ENCODE measurements around the gene AOX1.
"Not testable (repeated sequence)": the region's sequence is repeated elsewhere in the genome, so short reads cannot be mapped to it uniquely, and the experiment has no call there.

The AOX1 gene

GRCh38 chr2:200631287-200631686, 45.5 kb downstream of the AOX1 start:
- no peak for DNase-seq

GRCh38 chr2:200634231-200634964, 48.6 kb downstream of the AOX1 start:
- DNase-seq = no peak

GRCh38 chr2:200635251-200635650, 49.4 kb downstream of the AOX1 start:
- peak; percentile 4 for DNase-seq

GRCh38 chr2:200637901-200638300, 52.1 kb downstream of the AOX1 start:
- no peak for DNase-seq

GRCh38 chr2:200640176-200640575, 54.4 kb downstream of the AOX1 start:
- no peak for DNase-seq

- no peak for DNase-seq
These were observed 55.1 kb downstream of the AOX1 start for GRCh38 chr2:200640901-200641300.

GRCh38 chr2:200648518-200649281, 62.9 kb downstream of the AOX1 start:
- not testable (repeated sequence) for DNase-seq

GRCh38 chr2:200649724-200650123, 63.9 kb downstream of the AOX1 start:
- no peak for DNase-seq

GRCh38 chr2:200650195-200650594, 64.4 kb downstream of the AOX1 start:
- DNase-seq = no peak

GRCh38 chr2:200652158-200652557, 66.3 kb downstream of the AOX1 start:
- no peak for DNase-seq

GRCh38 chr2:200653021-200653420, 67.2 kb downstream of the AOX1 start:
- DNase-seq = no peak

GRCh38 chr2:200654823-200655222, 69.0 kb downstream of the AOX1 start:
- DNase-seq = no peak

GRCh38 chr2:200655918-200656580, 70.2 kb downstream of the AOX1 start:
- DNase-seq = no peak

- no peak for DNase-seq
These were observed 72.6 kb downstream of the AOX1 start for GRCh38 chr2:200658278-200658864.

- DNase-seq = no peak
These were observed 73.6 kb downstream of the AOX1 start for GRCh38 chr2:200659410-200659809.

GRCh38 chr2:200661477-200661876, 75.7 kb downstream of the AOX1 start:
- DNase-seq = no peak

GRCh38 chr2:200662727-200663126, 76.9 kb downstream of the AOX1 start:
- no peak for DNase-seq

- no peak for DNase-seq
These were observed 79.1 kb downstream of the AOX1 start for GRCh38 chr2:200664770-200665494.

- DNase-seq = no peak
These were observed 80.0 kb downstream of the AOX1 start for GRCh38 chr2:200665626-200666453.

- DNase-seq = no peak
These were observed 81.6 kb downstream of the AOX1 start for GRCh38 chr2:200667413-200667812.

- DNase-seq = no peak
These were observed 82.7 kb downstream of the AOX1 start for GRCh38 chr2:200668478-200668877.

GRCh38 chr2:200669308-200669707, 83.5 kb downstream of the AOX1 start:
- no peak for DNase-seq
